ELF-1 (cell line): ENCODE data around the gene UNK.

Experiments used
- DNase-seq: peaks from one replicate; pipeline ENCODE4 v3.0.0-alpha.2; 2016; ENCODE audit warnings: low read depth, low spot score

UNK gene

GRCh38 chr17:75872434-75873351 lies 88.1 kb downstream of the UNK start:
- peak; percentile 60 for DNase-seq

GRCh38 chr17:75873587-75874322 lies 89.1 kb downstream of the UNK start:
- DNase-seq = no peak

GRCh38 chr17:75874323-75875181 lies 89.9 kb downstream of the UNK start:
- DNase-seq = no peak
